PC-9 (cell line): ENCODE results near the gene SPRED3.

Experiments
- CTCF ChIP-seq: fragments of 200-600 bp; sonication (generic); conservative IDR thresholded peaks from 2 replicates; pipeline ENCODE4 v1.6.1; 2017; ENCODE audit warnings: mixed run types, antibody characterized with exemption, mild to moderate bottlenecking, moderate library complexity
- EZH2 ChIP-seq: fragments of 200-600 bp; sonication (generic); IDR thresholded peaks from 2 replicates; pipeline ENCODE4 v1.8.0; 2017; ENCODE audit warnings: antibody characterized with exemption, low read depth

GRCh38 chr19:38425222-38425809 is 36.8 kb downstream of the SPRED3 start:
- TF ChIP-seq EZH2 (no peak), CTCF (no peak)
